MCF 10A (cell line): Measurements from ENCODE around the gene UBXN4. TPM values are rescaled to one million over a fixed set of nuclear protein-coding genes. Genes with fewer than 3 reads are reported as not detected.

Experiments used
- BruUV-seq: library from RNA; stranded (reverse); fragments of 400-500 nt; replicated peaks from 2 replicates; lab custom pipeline; 2021; lab: Mats Ljungman, UMichigan
- CTCF ChIA-PET: fragments of 300-600 bp; sonication (Branson Sonifier 250); formaldehyde crosslinking; extraction: SDS; loops from one replicate; lab custom pipeline; 2021; ENCODE audit warnings: antibody characterized with exemption, inconsistent platforms; lab: Yijun Ruan, JAX
- POLR2A ChIA-PET: fragments of 300-600, 350-650 bp; sonication (Branson Sonifier 250); formaldehyde crosslinking; extraction: SDS; loops from one replicate; lab custom pipeline; 2020; ENCODE audit warnings: antibody characterized with exemption, inconsistent platforms; lab: Yijun Ruan, JAX
- DNase-seq: peaks from one replicate; pipeline ENCODE4 v3.0.0-alpha.2; 2018; ENCODE audit not compliant: unreplicated experiment
- H3K27ac Mint-ChIP-seq: one replicate; pipeline ENCODE4 v1.8.0; 2022; ENCODE audit warnings: mild to moderate bottlenecking, low read depth, mixed read lengths; ENCODE audit not compliant: unreplicated experiment
- H3K27me3 Mint-ChIP-seq: one replicate; pipeline ENCODE4 v1.8.0; 2022; ENCODE audit warnings: mixed read lengths; ENCODE audit not compliant: insufficient read depth, unreplicated experiment
- H3K36me3 Mint-ChIP-seq: one replicate; pipeline ENCODE4 v1.8.0; 2022; ENCODE audit warnings: mild to moderate bottlenecking, moderate library complexity, mixed read lengths; ENCODE audit not compliant: insufficient read depth, unreplicated experiment
- H3K4me1 Mint-ChIP-seq: one replicate; pipeline ENCODE4 v1.8.0; 2022; ENCODE audit warnings: mixed read lengths; ENCODE audit not compliant: insufficient read depth, unreplicated experiment
- H3K4me3 Mint-ChIP-seq: one replicate; pipeline ENCODE4 v1.8.0; 2022; ENCODE audit warnings: mild to moderate bottlenecking, moderate library complexity, mixed read lengths; ENCODE audit not compliant: unreplicated experiment
- H3K9me3 Mint-ChIP-seq: one replicate; pipeline ENCODE4 v1.8.0; 2022; ENCODE audit warnings: mixed read lengths; ENCODE audit not compliant: unreplicated experiment
- CTCF ChIP-seq: fragments of 200-600 bp; IDR thresholded peaks from one replicate; pipeline ENCODE4 v1.8.0; 2022; ENCODE audit warnings: antibody characterized with exemption, mild to moderate bottlenecking; ENCODE audit not compliant: unreplicated experiment
- intact Hi-C: fragments of 100-400 bp; cut with micrococcal nuclease; formaldehyde crosslinking; loops from 2 replicates; pipeline ENCODE4 v1.14.1; 2022
- total RNA-seq: library from RNA; stranded (reverse); gene quantifications from 2 replicates; pipeline ENCODE4 v1.2.3, GENCODE V29; 2022

The UBXN4 gene
- total RNA-seq, 1 experiment from 2014 or later: 79.0 TPM

GRCh38 chr2:135829378-135830135 lies 87.9 kb downstream of the UBXN4 start:
- intact Hi-C loops: no loop called here
- Mint-ChIP-seq H3K36me3 (no peaks in the 10 kb centered on the region), H3K9me3 (no peaks in the 10 kb centered on the region), H3K27ac (no peak overlapping the region), H3K4me1 (no peaks in the 10 kb centered on the region), H3K4me3 (no peak overlapping the region), H3K27me3 (no peaks in the 10 kb centered on the region)
- DNase-seq: no peak
- BruUV-seq: no TSS peak
- ChIA-PET CTCF (interaction anchor here (0.8 kb wide), 1 partner anchor 67 kb away, joined by 3 read pairs; no protein-coding TSS in a partner anchor), POLR2A (no interaction called here)
- TF ChIP-seq CTCF: no peak

- intact Hi-C loops: no loop called here
- no peaks in the 10 kb centered on the region for H3K4me1 Mint-ChIP-seq
- H3K9me3 Mint-ChIP-seq: no peaks in the 10 kb centered on the region
- no TSS peak for BruUV-seq
- H3K27ac Mint-ChIP-seq: no peak overlapping the region
- ChIA-PET POLR2A (no interaction called here), CTCF (no interaction called here)
- H3K4me3 Mint-ChIP-seq: no peak overlapping the region
- no peaks in the 10 kb centered on the region for H3K36me3 Mint-ChIP-seq
- no peak for DNase-seq
- no peaks in the 10 kb centered on the region for H3K27me3 Mint-ChIP-seq
- no peak for TF ChIP-seq CTCF
Measured at GRCh38 chr2:135831180-135831812, 89.6 kb downstream of the UBXN4 start.

GRCh38 chr2:135832891-135833290 lies 91.2 kb downstream of the UBXN4 start:
- Mint-ChIP-seq H3K9me3 (no peaks in the 10 kb centered on the region), H3K4me3 (no peak overlapping the region), H3K36me3 (no peaks in the 10 kb centered on the region), H3K27ac (no peak overlapping the region), H3K27me3 (no peaks in the 10 kb centered on the region), H3K4me1 (no peaks in the 10 kb centered on the region)
- CTCF ChIA-PET: interaction anchor here (0.7 to 1.2 kb wide), 2 partner anchors 8 to 1973 kb away, joined by 3 to 4 read pairs; no protein-coding TSS in a partner anchor
- no TSS peak for BruUV-seq
- TF ChIP-seq CTCF: no peak
- POLR2A ChIA-PET: no interaction called here
- intact Hi-C loops: no loop called here
- no peak for DNase-seq

Other genes with a start within 250 kb of the UBXN4 start
- gene ZRANB3, start 210.6 kb upstream of the UBXN4 start, total RNA-seq: 16.3 and 17.3 TPM in 2 replicates
- gene R3HDM1, start 210.4 kb upstream of the UBXN4 start, total RNA-seq: 52.4 and 54.6 TPM in 2 replicates
- gene LCT, start 95.3 kb downstream of the UBXN4 start, total RNA-seq: not detected in 2 replicates
- gene MCM6, start 134.6 kb downstream of the UBXN4 start, total RNA-seq: 10.1 and 13.5 TPM in 2 replicates
- 52.8 and 66.5 TPM in 2 replicates for gene DARS1, start 243.8 kb downstream of the UBXN4 start, total RNA-seq